Caco-2 (cell line): ENCODE results near the gene KCNE3. TPM values are rescaled to one million over a fixed set of nuclear protein-coding genes. Genes with fewer than 3 reads are reported as not detected.

Experiments used
- BruUV-seq: library from RNA; stranded (reverse); fragments of 400-500 nt; replicated peaks from 2 replicates; lab custom pipeline; 2021; lab: Mats Ljungman, UMichigan
- CTCF ChIA-PET: fragments of 300-600 bp; sonication (Branson Sonifier 250); formaldehyde crosslinking; loops from one replicate; lab custom pipeline; 2022; ENCODE audit warnings: antibody characterized with exemption; lab: Charles Lee
- POLR2A ChIA-PET: fragments of 300-600 bp; sonication (Branson Sonifier 250); formaldehyde crosslinking; loops from one replicate; lab custom pipeline; 2022; ENCODE audit warnings: antibody characterized with exemption; lab: Charles Lee
- DNase-seq, 2 experiments: peaks; one replicate each; pipeline versions ENCODE4 v3.0.0 to v3.0.0-alpha.2; 2020 to 2022
- H3K27me3 ChIP-seq: replicated peaks from 2 replicates; pipeline ENCODE4 v1.6.0; 2011; ENCODE audit warnings: low read length; ENCODE audit not compliant: control insufficient read depth, insufficient read depth
- H3K36me3 ChIP-seq: 2 replicates; pipeline ENCODE4 v1.5.1; 2011; ENCODE audit warnings: low read length; ENCODE audit not compliant: control insufficient read depth, insufficient read depth
- H3K4me1 ChIP-seq: fragments of 250-450 bp; sonication (Bioruptor Pico); 2 replicates; pipeline ENCODE4 v1.5.1; 2020; ENCODE audit warnings: mild to moderate bottlenecking
- H3K4me3 ChIP-seq: 2 replicates; pipeline ENCODE4 v1.5.1; 2011; ENCODE audit warnings: low read depth, mild to moderate bottlenecking, control low read depth, low read length
- H3K9me3 ChIP-seq: fragments of 250-450 bp; sonication (Bioruptor Pico); 2 replicates; pipeline ENCODE4 v1.5.1; 2020; ENCODE audit warnings: mild to moderate bottlenecking, moderate library complexity
- H3K27ac Mint-ChIP-seq: one replicate; pipeline ENCODE4 v1.8.0; 2022; ENCODE audit warnings: mixed read lengths; ENCODE audit not compliant: unreplicated experiment
- H3K27me3 Mint-ChIP-seq: one replicate; pipeline ENCODE4 v1.8.0; 2022; ENCODE audit warnings: mixed read lengths; ENCODE audit not compliant: insufficient read depth, unreplicated experiment
- H3K36me3 Mint-ChIP-seq: one replicate; pipeline ENCODE4 v1.8.0; 2022; ENCODE audit warnings: mild to moderate bottlenecking, mixed read lengths; ENCODE audit not compliant: insufficient read depth, unreplicated experiment
- H3K4me1 Mint-ChIP-seq: one replicate; pipeline ENCODE4 v1.8.0; 2022; ENCODE audit warnings: low read depth, mixed read lengths; ENCODE audit not compliant: unreplicated experiment
- H3K4me3 Mint-ChIP-seq: one replicate; pipeline ENCODE4 v1.8.0; 2022; ENCODE audit warnings: mild to moderate bottlenecking, moderate library complexity, mixed read lengths; ENCODE audit not compliant: unreplicated experiment
- H3K9me3 Mint-ChIP-seq: one replicate; pipeline ENCODE4 v1.8.0; 2022; ENCODE audit warnings: mixed read lengths; ENCODE audit not compliant: unreplicated experiment
- CTCF ChIP-seq, 2 experiments: fragments of 200-600 bp in 1 of 2; IDR thresholded peaks; 1 replicate in 1 of 2; 2 replicates in 1 of 2; pipeline versions ENCODE4 v1.5.1 to v1.8.0; 2011 to 2022; ENCODE audit warnings: antibody characterized with exemption in 1 of 2, control low read depth in 1 of 2, inconsistent platforms in 1 of 2, low read depth in 1 of 2, low read length in 1 of 2, mild to moderate bottlenecking in 1 of 2, moderate library complexity in 1 of 2; ENCODE audit not compliant: insufficient read depth in 1 of 2, severe bottlenecking in 1 of 2, unreplicated experiment in 1 of 2
- intact Hi-C: fragments of 100-400 bp; cut with micrococcal nuclease; formaldehyde crosslinking; loops from one replicate; pipeline ENCODE4 v1.10.0; 2022; ENCODE audit not compliant: unreplicated experiment
- total RNA-seq: library from RNA; stranded (reverse); gene quantifications from 2 replicates; pipeline ENCODE4 v1.2.3, GENCODE V29; 2022

The KCNE3 gene
- total RNA-seq, 1 experiment from 2014 or later = 58.2 TPM

DNA sequence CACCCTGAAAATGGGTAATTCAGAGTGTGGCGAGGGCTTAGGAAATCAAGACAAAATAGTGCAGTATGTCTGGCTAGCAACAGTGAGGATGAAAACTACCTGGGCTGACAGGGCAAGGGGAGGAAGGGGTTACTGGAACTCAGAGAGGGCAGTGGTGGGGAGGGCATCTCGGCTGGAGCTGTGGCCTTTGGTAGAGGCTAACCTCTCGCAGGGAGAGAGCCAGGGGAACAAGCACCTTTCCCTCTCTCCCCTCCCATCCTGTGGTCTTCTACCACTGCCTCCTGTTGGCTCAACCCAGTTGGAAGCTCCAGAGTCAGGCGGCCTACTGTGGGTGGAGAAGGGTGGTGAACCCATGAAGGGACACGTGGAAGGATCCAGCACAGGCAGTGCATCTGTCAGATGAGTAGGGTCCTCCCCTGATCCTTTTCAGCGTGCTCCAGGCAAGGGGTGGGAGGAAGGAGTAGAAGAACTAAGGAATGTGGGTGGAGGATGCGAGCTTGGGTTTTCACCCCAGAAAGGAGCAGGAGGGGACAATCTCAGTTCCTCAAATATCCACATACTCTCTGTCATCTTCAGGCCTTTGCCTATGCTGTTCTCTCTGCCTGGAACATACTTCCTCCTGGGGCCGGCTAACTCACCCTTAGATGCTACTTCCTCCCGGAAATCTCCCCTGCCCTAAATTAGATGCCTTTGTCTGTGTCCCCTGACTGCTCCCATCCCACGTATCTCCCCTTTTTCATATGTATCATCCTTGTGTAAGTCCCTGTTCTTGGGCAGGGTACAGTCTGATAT is 6.2 kb upstream of the KCNE3 start:
- POLR2A ChIA-PET = interaction anchor here (1.7 kb wide), 1 partner anchor 19 kb away, joined by 8 read pairs; the partner anchor contains the start of gene LIPT2
- Mint-ChIP-seq H3K27ac (no peak overlapping the region), H3K36me3 (no peaks in the 10 kb centered on the region), H3K4me1 (peaks cover 3% of the 10 kb centered on the region), H3K4me3 (no peak overlapping the region), H3K27me3 (no peaks in the 10 kb centered on the region), H3K9me3 (no peaks in the 10 kb centered on the region)
- no TSS peak for BruUV-seq
- DNase-seq = no peak
- no peak overlapping the region for H3K4me3 ChIP-seq
- H3K4me1 ChIP-seq = no peaks in the 10 kb centered on the region
- TF ChIP-seq CTCF (IDR thresholded peaks at IDR 0.05; ENCODE audit: insufficient read depth in 1 of 2, low read depth in 1 of 2, low read length in 1 of 2, severe bottlenecking in 1 of 2, unreplicated experiment in 1 of 2) = no peak
- intact Hi-C loops = no loop called here
- H3K9me3 ChIP-seq = no peaks in the 10 kb centered on the region
- H3K27me3 ChIP-seq = no peaks in the 10 kb centered on the region
- H3K36me3 ChIP-seq = no peaks in the 10 kb centered on the region
- CTCF ChIA-PET = no interaction called here

- CTCF ChIA-PET = no interaction called here
- H3K4me3 Mint-ChIP-seq = no peak overlapping the region
These were observed 4.5 kb upstream of the KCNE3 start for GRCh38 chr11:74471668-74472429.

More at GRCh38 chr11:74471668-74472429, 4.5 kb upstream of the KCNE3 start:
- TF ChIP-seq CTCF (IDR thresholded peaks at IDR 0.05; ENCODE audit: insufficient read depth in 1 of 2, low read depth in 1 of 2, low read length in 1 of 2, severe bottlenecking in 1 of 2, unreplicated experiment in 1 of 2) = no peak
- intact Hi-C loops = no loop called here
- Mint-ChIP-seq H3K36me3 (no peaks in the 10 kb centered on the region), H3K9me3 (no peaks in the 10 kb centered on the region), H3K27me3 (no peaks in the 10 kb centered on the region), H3K4me1 (peaks cover 12% of the 10 kb centered on the region), H3K27ac (no peak overlapping the region)
- H3K36me3 ChIP-seq = no peaks in the 10 kb centered on the region
- BruUV-seq = no TSS peak
- DNase-seq = no peak
- POLR2A ChIA-PET = no interaction called here
- no peak overlapping the region for H3K4me3 ChIP-seq
- peaks cover 7% of the 10 kb centered on the region for H3K4me1 ChIP-seq
- H3K27me3 ChIP-seq = no peaks in the 10 kb centered on the region
- no peaks in the 10 kb centered on the region for H3K9me3 ChIP-seq
